Erythroblast (primary cell): ENCODE results near the gene CTU2.

Source experiments
- DNase-seq, 2 experiments: peaks; one replicate each; lab custom pipeline; 2025; lab: John Stamatoyannopoulos, UW
- GATA1 ChIP-seq: IDR thresholded peaks from 2 replicates; pipeline ENCODE4 v1.6.1; 2011; ENCODE audit warnings: low read depth, mild to moderate bottlenecking, control low read depth, low read length, moderate library complexity
- POLR2A ChIP-seq: IDR thresholded peaks from 2 replicates; pipeline ENCODE4 v1.6.1; 2011; ENCODE audit warnings: mild to moderate bottlenecking, low read length

The CTU2 gene

GRCh38 chr16:88721236-88721635 lies 14.9 kb downstream of the CTU2 start:
- TF ChIP-seq GATA1 (no peak), POLR2A (no peak)
- no peak for DNase-seq

- TF ChIP-seq GATA1, result no peak
- TF ChIP-seq POLR2A, result no peak
- DNase-seq, result no peak
These were observed 15.8 kb downstream of the CTU2 start for GRCh38 chr16:88721815-88722755.

GRCh38 chr16:88722784-88723506 lies 16.6 kb downstream of the CTU2 start:
- DNase-seq, result no peak
- TF ChIP-seq GATA1 (no peak), POLR2A (no peak)

- no peak for TF ChIP-seq GATA1
- TF ChIP-seq POLR2A, result no peak
- no peak for DNase-seq
These were observed 17.2 kb downstream of the CTU2 start for GRCh38 chr16:88723507-88723887.

GRCh38 chr16:88723911-88724310 lies 17.6 kb downstream of the CTU2 start:
- no peak for DNase-seq
- no peak for TF ChIP-seq POLR2A

GRCh38 chr16:88724855-88725555 lies 18.7 kb downstream of the CTU2 start:
- no peak for DNase-seq
- TF ChIP-seq POLR2A, result no peak
- no peak for TF ChIP-seq GATA1

GRCh38 chr16:88725609-88726407 lies 19.5 kb downstream of the CTU2 start:
- DNase-seq, result no peak
- no peak for TF ChIP-seq GATA1
- no peak for TF ChIP-seq POLR2A

- TF ChIP-seq GATA1, result no peak
- no peak for TF ChIP-seq POLR2A
- DNase-seq, result no peak
These were observed 20.1 kb downstream of the CTU2 start for GRCh38 chr16:88726408-88726749.

- DNase-seq, result no peak
- TF ChIP-seq GATA1, result no peak
- no peak for TF ChIP-seq POLR2A
These were observed 20.7 kb downstream of the CTU2 start for GRCh38 chr16:88726981-88727380.

- DNase-seq, result no peak
- TF ChIP-seq GATA1 (no peak), POLR2A (no peak)
These were observed 21.6 kb downstream of the CTU2 start for GRCh38 chr16:88727871-88728270.

- no peak for DNase-seq
- no peak for TF ChIP-seq GATA1
- no peak for TF ChIP-seq POLR2A
These were observed 24.6 kb downstream of the CTU2 start for GRCh38 chr16:88730632-88731607.

- no peak for TF ChIP-seq GATA1
- TF ChIP-seq POLR2A, result no peak
- DNase-seq, result no peak
These were observed 25.4 kb downstream of the CTU2 start for GRCh38 chr16:88731699-88732098.
